ENCODE measurements around the gene DENND1B. TPM values are rescaled to one million over a fixed set of nuclear protein-coding genes. Genes with fewer than 3 reads are reported as not detected.

Gene DENND1B
- total RNA-seq, 1 experiment from 2014 or later: 6.3 TPM

GRCh38 chr1:197683895-197684553 lies 91.3 kb downstream of the DENND1B start:
- H2BK120ac ChIP-seq (ENCODE audit: low read depth, low read length, poor library complexity, severe bottlenecking): no peak overlapping the region
- no peak overlapping the region for H2BK15ac ChIP-seq (ENCODE audit: low read depth, low read length)
- no peak overlapping the region for H4K5ac ChIP-seq (ENCODE audit: insufficient read length, low read depth, low read length)
- H3K27me3 ChIP-seq (ENCODE audit: insufficient read depth, low read length): no peaks in the 10 kb centered on the region
- H3K9me3 ChIP-seq (ENCODE audit: control insufficient read depth, low read depth, low read length): no peaks in the 10 kb centered on the region
- no peaks in the 10 kb centered on the region for H3K4me1 ChIP-seq (ENCODE audit: insufficient read depth, low read length)
- H3K4me2 ChIP-seq (ENCODE audit: insufficient read depth, insufficient read length, low read length): no peak overlapping the region
- DNase-seq: no peak
- H3T11ph ChIP-seq (ENCODE audit: low read length): no peak overlapping the region
- H3K4me3 Mint-ChIP-seq: no peak overlapping the region
- no peaks in the 10 kb centered on the region for H3K27me3 Mint-ChIP-seq (ENCODE audit: low read depth)
- no peak overlapping the region for H2AFZ ChIP-seq (ENCODE audit: low read length)
- peaks cover 10 to 12% of the 10 kb centered on the region in 2 experiments for H3K9me3 Mint-ChIP-seq
- no CpG with 5 or more reads among the region's 6 CpGs for WGBS (ENCODE audit: extremely low coverage, insufficient read length, low lambda C conversion rate)
- no peak overlapping the region for H3K23ac ChIP-seq (ENCODE audit: insufficient read length, low read depth, low read length)
- H2BK12ac ChIP-seq (ENCODE audit: insufficient read length, low read depth, low read length): no peak overlapping the region
- no peak overlapping the region for H3K9ac ChIP-seq (ENCODE audit: extremely low read depth, insufficient read length, low read length)
- H3K27ac ChIP-seq (ENCODE audit: insufficient read length, low read depth, low read length): no peak overlapping the region
- H3K79me2 ChIP-seq (ENCODE audit: insufficient read depth, low read length): no peaks in the 10 kb centered on the region
- no peak overlapping the region for H4K8ac ChIP-seq (replicated peaks; ENCODE audit: insufficient read length, low read depth, low read length)
- H3K18ac ChIP-seq (ENCODE audit: insufficient read length, low read depth, low read length): no peak overlapping the region
- no peaks in the 10 kb centered on the region for H3K79me1 ChIP-seq (ENCODE audit: insufficient read depth, low read depth, low read length, poor library complexity, severe bottlenecking)
- H2BK5ac ChIP-seq (ENCODE audit: insufficient read length, low read length): no peak overlapping the region
- H3K4me1 Mint-ChIP-seq: peaks cover 16% of the 10 kb centered on the region in 2 experiments
- H3K4ac ChIP-seq (ENCODE audit: low read depth, low read length): no peak overlapping the region
- no peak overlapping the region for H2BK20ac ChIP-seq (ENCODE audit: low read depth, low read length, poor library complexity, severe bottlenecking)
- H3K14ac ChIP-seq (ENCODE audit: insufficient read depth, low read length): no peak overlapping the region
- H2AK5ac ChIP-seq (ENCODE audit: insufficient read length, low read length): no peak overlapping the region
- TF ChIP-seq CTCF (conservative IDR thresholded peaks at IDR 0.05): no peak
- H3K27ac Mint-ChIP-seq: no peak overlapping the region
- peaks cover 10 to 13% (median 10%) of the 10 kb centered on the region in 3 experiments for H3K36me3 Mint-ChIP-seq (ENCODE audit: insufficient read depth in 1 of 3, low read depth in 3 of 3)
- H3K56ac ChIP-seq (ENCODE audit: insufficient read length, low read depth, low read length): no peak overlapping the region
- no peak overlapping the region for H4K91ac ChIP-seq (ENCODE audit: insufficient read length, low read depth, low read length)
- no peaks in the 10 kb centered on the region for H4K20me1 ChIP-seq (ENCODE audit: control insufficient read depth, insufficient read depth, insufficient read length)
- no peaks in the 10 kb centered on the region for H3K23me2 ChIP-seq (ENCODE audit: insufficient read length, low read depth, low read length, poor library complexity, severe bottlenecking)
